Fibroblast of skin of right quadriceps (primary cell): Measurements from ENCODE around the gene KRT75.
"Not testable (repeated sequence)": the region's sequence is repeated elsewhere in the genome, so short reads cannot be mapped to it uniquely, and the experiment has no call there.

Source experiments
- DNase-seq: peaks from one replicate; pipeline ENCODE4 v3.0.0-alpha.2; 2013

The KRT75 gene

GRCh38 chr12:52434081-52434733, at the start of gene KRT75:
Gene KRT75, minus strand, starts transcription at chr12:52434371. Its CDS starts 67 bp downstream, at chr12:52434304.
- peak; percentile 39 for DNase-seq

- no peak for DNase-seq
These were observed 45.9 kb upstream of the KRT75 start for GRCh38 chr12:52480073-52480472.

- DNase-seq = no peak
These were observed 43.5 kb upstream of the KRT75 start for GRCh38 chr12:52477651-52478050.

- DNase-seq = no peak
These were observed 40.0 kb upstream of the KRT75 start for GRCh38 chr12:52474212-52474611.

GRCh38 chr12:52473768-52474167, 39.6 kb upstream of the KRT75 start, which contains the start of gene KRT6C:
Gene KRT6C, minus strand, starts transcription at chr12:52473805. Its CDS starts 68 bp downstream, at chr12:52473737.
- no peak for DNase-seq

- DNase-seq = no peak
These were observed 35.7 kb upstream of the KRT75 start for GRCh38 chr12:52469853-52470252.

GRCh38 chr12:52464897-52465296, 30.7 kb upstream of the KRT75 start:
- no peak for DNase-seq

GRCh38 chr12:52461693-52462092, 27.5 kb upstream of the KRT75 start:
- no peak for DNase-seq

GRCh38 chr12:52458861-52459260, 24.7 kb upstream of the KRT75 start:
- no peak for DNase-seq

GRCh38 chr12:52455821-52456220, 21.6 kb upstream of the KRT75 start:
- peak; percentile 10 for DNase-seq

GRCh38 chr12:52454411-52455201, 20.4 kb upstream of the KRT75 start:
- no peak for DNase-seq

GRCh38 chr12:52452101-52452500, 17.9 kb upstream of the KRT75 start, which contains the start of gene KRT6B:
Gene KRT6B, minus strand, starts transcription at chr12:52452146. Its CDS starts 68 bp downstream, at chr12:52452078.
- no peak for DNase-seq

GRCh38 chr12:52448228-52448627, 14.1 kb upstream of the KRT75 start:
- no peak for DNase-seq

- not testable (repeated sequence) for DNase-seq
These were observed 13.0 kb upstream of the KRT75 start for GRCh38 chr12:52447196-52447595.

GRCh38 chr12:52446367-52447045, 12.3 kb upstream of the KRT75 start:
- no peak for DNase-seq

- DNase-seq = no peak
These were observed 11.7 kb upstream of the KRT75 start for GRCh38 chr12:52445876-52446275.

- DNase-seq = no peak
These were observed 10.8 kb upstream of the KRT75 start for GRCh38 chr12:52444647-52445595.

- no peak for DNase-seq
These were observed 9.8 kb upstream of the KRT75 start for GRCh38 chr12:52443966-52444365.

- peak; percentile 91 for DNase-seq
These were observed 8.5 kb upstream of the KRT75 start for GRCh38 chr12:52442600-52443061.

GRCh38 chr12:52441320-52441911, 7.2 kb upstream of the KRT75 start:
- DNase-seq = peak; percentile 33

- peak; percentile 74 for DNase-seq
These were observed 6.7 kb upstream of the KRT75 start for GRCh38 chr12:52440821-52441319.

- DNase-seq = no peak
These were observed 5.7 kb upstream of the KRT75 start for GRCh38 chr12:52439845-52440244.
